CD4-positive, alpha-beta memory T cell (primary cell): Measurements from ENCODE around the gene CKM. TPM values are rescaled to one million over a fixed set of nuclear protein-coding genes. Genes with fewer than 3 reads are reported as not detected.

ENCODE experiments used
- CTCF ChIA-PET: fragments of 350-600 bp; sonication (Branson Sonifier 250); formaldehyde crosslinking; loops from one replicate; lab custom pipeline; 2021; ENCODE audit warnings: inconsistent platforms; ENCODE audit not compliant: partially characterized antibody; lab: Charles Lee
- POLR2A ChIA-PET: fragments of 350-600 bp; sonication (Branson Sonifier 250); formaldehyde crosslinking; loops from one replicate; lab custom pipeline; 2021; ENCODE audit not compliant: partially characterized antibody; lab: Charles Lee
- DNase-seq, 5 donors: peaks; one replicate each; pipeline versions ENCODE4 v3.0.0 to v3.0.0-alpha.2; 2020 to 2022; ENCODE audit warnings: mixed read lengths in 1 of 5
- H3K27ac ChIP-seq: one replicate; pipeline ENCODE4 v1.7.0; 2013; ENCODE audit warnings: low read depth, low read length
- H3K27me3 ChIP-seq: 2 replicates; pipeline ENCODE4 v1.7.0; 2013; ENCODE audit warnings: mild to moderate bottlenecking, low read length, moderate library complexity; ENCODE audit not compliant: insufficient read depth
- H3K36me3 ChIP-seq: 2 replicates; pipeline ENCODE4 v1.7.0; 2013; ENCODE audit warnings: mild to moderate bottlenecking, low read length, moderate library complexity; ENCODE audit not compliant: insufficient read depth
- H3K4me1 ChIP-seq: 2 replicates; pipeline ENCODE4 v1.7.0; 2013; ENCODE audit warnings: mild to moderate bottlenecking, low read length, moderate library complexity; ENCODE audit not compliant: insufficient read depth
- H3K4me3 ChIP-seq, 2 donors: one replicate each; pipeline ENCODE4 v1.7.0; 2013; ENCODE audit warnings: low read length in 2 of 2, mild to moderate bottlenecking in 1 of 2
- H3K9me3 ChIP-seq, 2 donors: one replicate each; pipeline ENCODE4 v1.7.0; 2013; ENCODE audit warnings: low read length in 2 of 2, control low read depth in 1 of 2; ENCODE audit not compliant: control insufficient read depth in 1 of 2
- H3K27ac Mint-ChIP-seq, 7 donors: one replicate each; pipeline ENCODE4 v1.8.0; 2020 to 2021; ENCODE audit warnings: mixed read lengths in 7 of 7, mild to moderate bottlenecking in 6 of 7, inconsistent platforms in 3 of 7, moderate library complexity in 3 of 7
- H3K27me3 Mint-ChIP-seq, 2 donors: one replicate each; pipeline ENCODE4 v1.8.0; 2020 to 2021; ENCODE audit warnings: mixed read lengths in 2 of 2
- H3K36me3 Mint-ChIP-seq, 2 donors: one replicate each; pipeline ENCODE4 v1.8.0; 2020 to 2021; ENCODE audit warnings: mixed read lengths in 2 of 2, inconsistent platforms in 1 of 2, mild to moderate bottlenecking in 1 of 2
- H3K4me1 Mint-ChIP-seq, 4 donors: one replicate each; pipeline ENCODE4 v1.8.0; 2020 to 2021; ENCODE audit warnings: mixed read lengths in 4 of 4, mild to moderate bottlenecking in 1 of 4
- H3K4me3 Mint-ChIP-seq, 8 donors: one replicate each; pipeline ENCODE4 v1.8.0; 2020 to 2021; ENCODE audit warnings: mixed read lengths in 8 of 8, mild to moderate bottlenecking in 7 of 8, moderate library complexity in 6 of 8, inconsistent platforms in 3 of 8
- H3K9me3 Mint-ChIP-seq, 8 donors: one replicate each; pipeline ENCODE4 v1.8.0; 2020 to 2021; ENCODE audit warnings: mixed read lengths in 8 of 8, mild to moderate bottlenecking in 5 of 8, inconsistent platforms in 3 of 8, moderate library complexity in 1 of 8
- intact Hi-C: fragments of 100-400 bp; cut with micrococcal nuclease; formaldehyde crosslinking; loops from one replicate; pipeline ENCODE4 v1.15.1; 2023
- polyA plus RNA-seq, 2 donors: library from polyadenylated mRNA; unstranded; fragments of 300-500 nt; fragmentation: Illumina TruSeq; gene quantifications; one replicate each; pipeline ENCODE4 v1.2.3, GENCODE V29; 2021
- total RNA-seq, 2 experiments: library from RNA; stranded (reverse); gene quantifications; one replicate each; pipeline ENCODE4 v1.2.3, GENCODE V29; 2021

Gene CKM
- total and polyA plus RNA-seq, 4 experiments from 2014 or later = not detected

DNA sequence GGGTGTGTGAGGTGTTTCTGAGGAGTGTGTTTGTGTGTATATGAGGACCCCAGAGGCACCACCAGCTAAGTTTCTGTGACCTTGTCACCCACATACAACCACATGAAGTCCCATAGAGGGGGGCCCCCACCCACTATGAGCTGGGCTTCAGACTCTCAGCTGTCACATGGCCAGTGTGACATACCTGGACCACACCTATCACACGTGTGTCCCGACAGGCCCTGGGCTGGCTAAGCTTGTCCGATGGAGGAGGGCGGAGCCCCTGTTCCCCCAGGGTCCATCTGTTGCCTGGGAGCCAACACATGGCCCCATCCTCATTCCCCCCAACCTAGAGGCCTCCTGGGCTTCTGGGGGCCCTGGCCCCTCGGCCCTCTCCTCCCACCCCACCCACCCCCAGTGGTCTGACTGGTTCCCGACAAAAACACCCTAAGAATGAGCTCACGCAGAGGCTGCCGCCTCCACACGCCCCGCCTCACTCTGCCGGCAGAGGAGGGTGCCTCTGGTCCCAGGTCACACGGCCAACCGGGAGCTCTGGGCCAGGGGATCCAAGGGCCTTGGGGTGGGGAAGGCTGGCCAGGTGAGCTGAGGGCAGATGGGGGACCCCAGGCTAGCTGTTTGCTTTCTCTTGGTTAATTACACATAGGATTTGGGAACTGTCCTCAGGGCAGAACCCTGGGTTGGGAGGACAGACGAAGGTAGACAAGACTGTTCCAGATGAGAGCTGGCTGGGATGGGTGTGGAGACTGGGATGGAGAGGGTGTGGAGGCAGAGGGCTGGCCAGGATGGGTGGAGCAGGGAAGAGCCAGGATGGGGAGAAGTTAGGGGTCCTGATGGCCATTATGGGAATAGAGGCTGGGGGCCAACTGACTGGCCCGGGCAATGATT, 22.2 kb upstream of the CKM start:
- Mint-ChIP-seq H3K27me3 (peaks cover 12 to 14% of the 10 kb centered on the region in 2 donors), H3K9me3 (no peaks in the 10 kb centered on the region), H3K27ac (peak overlapping the region in 1 of 7 donors; percentile 5), H3K36me3 (no peaks in the 10 kb centered on the region), H3K4me3 (no peak overlapping the region), H3K4me1 (peaks cover 0 to 6% (median 2%) of the 10 kb centered on the region in 4 donors)
- no peaks in the 10 kb centered on the region for H3K36me3 ChIP-seq
- H3K4me3 ChIP-seq = no peak overlapping the region
- peaks cover 5% of the 10 kb centered on the region for H3K27me3 ChIP-seq
- H3K4me1 ChIP-seq = no peaks in the 10 kb centered on the region
- POLR2A ChIA-PET = no interaction called here
- H3K27ac ChIP-seq = no peak overlapping the region
- DNase-seq = no peak
- CTCF ChIA-PET = no interaction called here
- no peaks in the 10 kb centered on the region for H3K9me3 ChIP-seq
- intact Hi-C loops = no loop called here

DNA sequence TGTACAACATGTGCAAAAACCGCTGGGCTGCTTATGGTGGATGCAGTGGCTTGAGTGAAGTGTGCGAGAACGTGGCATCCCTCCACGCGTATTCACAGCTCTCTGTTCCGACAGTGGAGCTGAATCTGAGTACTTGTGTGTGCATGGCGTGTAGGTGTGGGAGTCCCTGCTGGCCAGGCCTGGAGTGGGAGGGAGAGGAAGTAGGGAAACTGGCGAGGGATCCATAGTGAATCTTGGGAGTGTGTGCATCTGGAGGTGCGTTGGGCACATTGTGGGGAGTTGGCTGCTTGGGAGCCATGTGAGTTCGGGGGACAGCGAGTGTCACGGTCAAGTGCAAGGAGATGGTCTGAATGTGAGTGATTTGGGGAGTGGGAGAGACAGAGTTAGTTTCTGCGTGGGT, 20.2 kb upstream of the CKM start:
- Histone ChIP-seq H3K27ac (no peak overlapping the region), H3K4me1 (no peaks in the 10 kb centered on the region), H3K9me3 (no peaks in the 10 kb centered on the region), H3K27me3 (peaks cover 5% of the 10 kb centered on the region), H3K4me3 (no peak overlapping the region), H3K36me3 (no peaks in the 10 kb centered on the region)
- intact Hi-C loops = no loop called here
- H3K9me3 Mint-ChIP-seq = no peaks in the 10 kb centered on the region
- ChIA-PET CTCF (no interaction called here), POLR2A (no interaction called here)
- no peak for DNase-seq
- H3K27ac Mint-ChIP-seq = no peak overlapping the region
- no peak overlapping the region for H3K4me3 Mint-ChIP-seq
- H3K36me3 Mint-ChIP-seq = no peaks in the 10 kb centered on the region
- H3K4me1 Mint-ChIP-seq = peaks cover 2 to 6% (median 4%) of the 10 kb centered on the region in 4 donors
- peaks cover 21% of the 10 kb centered on the region in 2 donors for H3K27me3 Mint-ChIP-seq

DNA sequence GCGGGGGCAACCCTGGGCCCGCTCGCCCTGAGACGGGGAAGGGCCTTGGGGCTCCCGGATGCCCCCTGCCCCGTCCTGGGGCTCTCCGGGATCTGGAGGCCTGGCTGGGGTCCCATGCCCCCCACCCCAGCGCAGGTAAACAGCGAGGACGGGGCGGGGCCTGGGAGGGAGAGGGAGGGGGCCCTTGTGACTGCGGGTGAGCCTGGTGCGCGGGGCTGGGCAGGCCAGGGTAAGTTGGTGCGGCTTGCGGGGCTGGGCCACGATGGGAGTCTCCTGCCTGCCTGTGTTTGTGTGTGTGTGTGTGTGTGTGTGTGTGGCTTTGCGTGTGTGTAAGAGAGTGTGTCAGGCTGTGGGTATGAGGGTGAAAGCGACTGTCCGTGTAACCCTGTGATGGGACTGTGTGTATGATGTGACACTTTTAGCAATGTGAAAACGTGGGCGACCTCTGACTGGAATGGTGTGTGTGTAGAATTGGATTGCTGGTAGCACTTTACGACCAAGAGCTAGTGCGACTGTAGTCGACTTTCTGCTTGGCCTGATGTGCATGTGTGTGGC, 18.3 kb upstream of the CKM start:
- H3K4me3 ChIP-seq = no peak overlapping the region
- intact Hi-C loops = no loop called here
- Mint-ChIP-seq H3K27me3 (peaks cover 21 to 26% of the 10 kb centered on the region in 2 donors), H3K36me3 (no peaks in the 10 kb centered on the region), H3K9me3 (no peaks in the 10 kb centered on the region), H3K4me1 (peaks cover 2 to 6% (median 4%) of the 10 kb centered on the region in 4 donors), H3K27ac (no peak overlapping the region), H3K4me3 (no peak overlapping the region)
- H3K27me3 ChIP-seq = peaks cover 5% of the 10 kb centered on the region
- H3K36me3 ChIP-seq = no peaks in the 10 kb centered on the region
- no peak overlapping the region for H3K27ac ChIP-seq
- ChIA-PET POLR2A (no interaction called here), CTCF (no interaction called here)
- no peaks in the 10 kb centered on the region for H3K4me1 ChIP-seq
- H3K9me3 ChIP-seq = no peaks in the 10 kb centered on the region
- DNase-seq = peak in 1 of 5 donors; percentile 3

DNA sequence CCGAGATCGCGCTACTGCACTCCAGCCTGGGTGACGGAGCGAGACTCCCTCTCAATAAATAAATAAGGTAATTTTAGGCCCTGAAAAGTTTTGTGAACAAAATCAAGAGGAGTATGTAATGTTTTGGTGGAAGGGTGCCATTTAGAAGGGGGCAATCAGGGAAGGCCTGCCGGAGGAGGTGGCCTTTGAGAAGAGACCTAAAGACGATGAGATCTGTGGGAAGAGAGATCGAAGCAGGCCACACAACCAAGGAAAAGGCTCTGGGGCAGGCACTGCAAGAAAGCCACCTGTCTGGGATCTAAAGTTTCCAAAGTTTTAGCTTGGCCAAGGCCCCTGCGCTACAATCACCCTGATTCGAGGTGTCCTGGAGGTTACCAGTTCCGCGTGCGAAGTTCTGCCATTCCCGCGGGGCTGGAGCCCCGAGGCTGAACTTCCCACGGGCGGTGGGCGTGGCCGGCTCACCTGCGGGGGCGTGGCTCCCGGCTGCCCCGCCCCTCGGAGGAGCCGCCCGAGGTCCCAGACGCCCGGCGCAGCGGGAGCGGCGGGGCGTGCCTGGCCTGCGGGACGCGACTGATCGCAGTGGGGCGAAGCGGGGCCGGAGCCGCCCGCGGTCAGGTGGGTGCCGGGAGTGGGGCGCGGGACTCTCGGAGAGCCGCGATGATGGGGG, 17.7 kb upstream of the CKM start, which contains the start of gene KLC3:
TSS of gene KLC3 (plus strand) at position 519 of the 667 bp plus-strand sequence. CDS start 4,792 bp downstream, outside the sequence.
- Histone ChIP-seq H3K4me1 (no peaks in the 10 kb centered on the region), H3K4me3 (no peak within 1 kb of the TSS)

DNA sequence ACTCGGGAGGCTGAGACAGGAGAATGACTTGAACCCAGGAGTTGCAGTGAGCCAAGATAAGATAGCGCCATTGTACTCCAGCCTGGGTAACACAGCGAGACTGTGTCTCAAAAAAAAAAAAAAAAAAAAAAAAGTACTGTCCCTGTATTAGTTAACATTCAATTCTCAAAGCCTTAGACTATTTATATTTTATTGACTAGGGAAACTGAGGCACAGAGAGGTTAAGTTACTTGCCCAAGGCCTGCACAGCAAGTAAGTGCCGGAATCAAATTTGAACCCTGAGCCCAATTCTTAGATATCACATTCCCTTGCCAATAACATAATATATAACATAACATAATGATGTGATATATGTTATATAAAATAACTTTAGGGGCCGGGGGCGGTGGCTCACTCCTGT, 17.0 kb upstream of the CKM start:
- Mint-ChIP-seq H3K4me3 (peak overlapping the region in 1 of 8 donors; percentile 65), H3K9me3 (no peaks in the 10 kb centered on the region), H3K36me3 (no peaks in the 10 kb centered on the region), H3K27ac (no peak overlapping the region), H3K4me1 (peaks cover 2 to 6% (median 4%) of the 10 kb centered on the region in 4 donors), H3K27me3 (peaks cover 19 to 24% of the 10 kb centered on the region in 2 donors)
- ChIA-PET CTCF (interaction anchor here (1.4 to 1.5 kb wide), 3 partner anchors 9 to 91 kb away, joined by 3 read pairs; no protein-coding TSS in a partner anchor), POLR2A (no interaction called here)
- intact Hi-C loops = loop anchor here (2.0 to 5.0 kb wide), 4 partner anchors 323 to 652 kb away; no protein-coding TSS in a partner anchor
- H3K4me1 ChIP-seq = no peaks in the 10 kb centered on the region
- no peaks in the 10 kb centered on the region for H3K9me3 ChIP-seq
- no peak overlapping the region for H3K4me3 ChIP-seq
- DNase-seq = no peak
- H3K36me3 ChIP-seq = no peaks in the 10 kb centered on the region
- H3K27me3 ChIP-seq = peaks cover 5% of the 10 kb centered on the region
- no peak overlapping the region for H3K27ac ChIP-seq

More for the DNA sequence above, 17.7 kb upstream of the CKM start, which contains the start of gene KLC3:
- peaks cover 20 to 26% of the 10 kb centered on the region in 2 donors for H3K27me3 Mint-ChIP-seq
- no peaks in the 10 kb centered on the region for H3K36me3 Mint-ChIP-seq
- no peak within 1 kb of the TSS for H3K27ac Mint-ChIP-seq
- no peak within 1 kb of the TSS for H3K27ac ChIP-seq
- peak within 1 kb of the TSS; percentile 16 to 77 (median 37) for H3K4me3 Mint-ChIP-seq
- no peaks in the 10 kb centered on the region for H3K9me3 Mint-ChIP-seq
- H3K4me1 Mint-ChIP-seq = peaks cover 2 to 6% (median 4%) of the 10 kb centered on the region in 4 donors
- DNase-seq = peak in 4 of 5 donors; percentile 21 to 42 (median 31)
- peaks cover 5% of the 10 kb centered on the region for H3K27me3 ChIP-seq
- H3K36me3 ChIP-seq = no peaks in the 10 kb centered on the region
- ChIA-PET CTCF (no interaction called here), POLR2A (no interaction called here)
- intact Hi-C loops = no loop called here
- H3K9me3 ChIP-seq = no peaks in the 10 kb centered on the region

DNA sequence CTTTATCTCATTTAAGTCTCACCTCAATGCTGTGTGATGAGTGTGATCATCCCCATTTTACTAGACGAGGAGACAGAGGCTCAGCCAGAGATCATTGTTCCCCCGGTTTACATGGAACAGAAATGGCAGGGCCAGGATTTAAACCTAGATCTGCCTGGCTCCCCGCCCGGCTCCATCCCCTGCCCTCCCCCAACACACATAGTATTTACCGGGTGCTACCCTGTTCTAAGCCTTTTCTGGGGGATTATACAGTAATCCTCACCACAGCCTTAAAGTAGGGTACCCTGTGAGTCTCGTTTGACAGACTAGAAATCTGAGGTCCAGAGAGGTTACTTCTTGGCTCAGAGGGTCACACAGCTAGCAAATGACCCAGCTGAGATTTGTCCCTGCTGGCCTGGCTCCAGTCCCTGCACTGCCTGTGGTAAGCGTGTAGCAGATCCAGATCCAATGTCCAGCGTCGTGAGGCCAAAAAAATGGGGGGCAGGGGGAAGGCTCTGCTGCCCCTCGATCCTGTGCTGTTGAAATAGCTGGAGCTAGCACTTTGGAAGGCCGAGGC, 14.1 kb upstream of the CKM start:
- intact Hi-C loops = loop anchor here (5.0 kb wide), 2 partner anchors 554 to 649 kb away; no protein-coding TSS in a partner anchor
- H3K27me3 Mint-ChIP-seq = peaks cover 18 to 22% of the 10 kb centered on the region in 2 donors

More for the DNA sequence above, 14.1 kb upstream of the CKM start:
- Histone ChIP-seq H3K9me3 (no peaks in the 10 kb centered on the region), H3K36me3 (no peaks in the 10 kb centered on the region), H3K27ac (no peak overlapping the region), H3K4me3 (no peak overlapping the region), H3K4me1 (no peaks in the 10 kb centered on the region), H3K27me3 (peaks cover 5% of the 10 kb centered on the region)
- CTCF ChIA-PET = interaction anchor here (1.2 kb wide), 1 partner anchor 12 kb away, joined by 3 read pairs; no protein-coding TSS in a partner anchor
- Mint-ChIP-seq H3K27ac (no peak overlapping the region), H3K4me3 (no peak overlapping the region), H3K36me3 (no peaks in the 10 kb centered on the region), H3K9me3 (no peaks in the 10 kb centered on the region), H3K4me1 (peaks cover 2 to 6% (median 4%) of the 10 kb centered on the region in 4 donors)
- POLR2A ChIA-PET = no interaction called here
- no peak for DNase-seq
